Measurements from ENCODE around the gene DYRK1A. TPM values are rescaled to one million over a fixed set of nuclear protein-coding genes. Genes with fewer than 3 reads are reported as not detected.
A peak's percentile ranks its signal among the peaks of the same experiment; 100 is the strongest.

DYRK1A gene
- polyA plus RNA-seq, 3 donors from 2014 or later: 1.8 to 4.8 (median 4.0) TPM

- Mint-ChIP-seq H3K27ac (peak overlapping the region; percentile 15 to 83 (median 64)), H3K4me1 (peaks cover 92 to 100% of the 10 kb centered on the region in 2 donors), H3K4me3 (peak overlapping the region in 4 of 5 donors; percentile 19 to 50 (median 36)), H3K9me3 (peaks cover 4 to 9% (median 7%) of the 10 kb centered on the region in 6 donors), H3K36me3 (peaks cover 0 to 15% (median 11%) of the 10 kb centered on the region in 3 donors), H3K27me3 (ENCODE audit: low read depth in 3 of 3) (no peaks in the 10 kb centered on the region)
- no peak for DNase-seq
These were observed 35.8 kb downstream of the DYRK1A start for GRCh38 chr21:37402251-37402867.

GRCh38 chr21:37405629-37406028 lies 39.1 kb downstream of the DYRK1A start:
- Mint-ChIP-seq H3K4me3 (peak overlapping the region in 3 of 5 donors; percentile 7 to 50 (median 33)), H3K27ac (peak overlapping the region; percentile 16 to 74 (median 54)), H3K36me3 (peaks cover 0 to 18% (median 11%) of the 10 kb centered on the region in 3 donors), H3K9me3 (peaks cover 4 to 9% (median 7%) of the 10 kb centered on the region in 6 donors), H3K4me1 (peaks cover 89 to 99% of the 10 kb centered on the region in 2 donors), H3K27me3 (ENCODE audit: low read depth in 3 of 3) (peaks cover 0 to 9% (median 0%) of the 10 kb centered on the region in 3 donors)
- DNase-seq: no peak

- peaks cover 84 to 97% of the 10 kb centered on the region in 2 donors for H3K4me1 Mint-ChIP-seq
- H3K4me3 Mint-ChIP-seq: peak overlapping the region; percentile 19 to 74 (median 49)
- peaks cover 0 to 9% (median 2%) of the 10 kb centered on the region in 3 donors for H3K27me3 Mint-ChIP-seq (ENCODE audit: low read depth in 3 of 3)
- peak overlapping the region; percentile 36 to 80 (median 70) for H3K27ac Mint-ChIP-seq
- no peak for DNase-seq
- peaks cover 0 to 7% (median 3%) of the 10 kb centered on the region in 3 donors for H3K36me3 Mint-ChIP-seq
- peaks cover 0 to 2% (median 0%) of the 10 kb centered on the region in 6 donors for H3K9me3 Mint-ChIP-seq
These were observed 41.3 kb downstream of the DYRK1A start for GRCh38 chr21:37407719-37408420.

- Mint-ChIP-seq H3K9me3 (no peaks in the 10 kb centered on the region), H3K4me3 (peak overlapping the region; percentile 42 to 74 (median 61)), H3K36me3 (peaks cover 0 to 3% (median 0%) of the 10 kb centered on the region in 3 donors), H3K4me1 (peaks cover 82 to 97% of the 10 kb centered on the region in 2 donors), H3K27ac (peak overlapping the region; percentile 36 to 80 (median 76)), H3K27me3 (ENCODE audit: low read depth in 3 of 3) (peaks cover 0 to 9% (median 2%) of the 10 kb centered on the region in 3 donors)
- DNase-seq: no peak
These were observed 42.1 kb downstream of the DYRK1A start for GRCh38 chr21:37408464-37409193.

- peak overlapping the region in 3 of 6 donors; percentile 3 to 22 (median 11) for H3K27ac Mint-ChIP-seq
- H3K4me1 Mint-ChIP-seq: peaks cover 82 to 97% of the 10 kb centered on the region in 2 donors
- no peaks in the 10 kb centered on the region for H3K9me3 Mint-ChIP-seq
- peak overlapping the region in 2 of 5 donors; percentile 5 to 22 for H3K4me3 Mint-ChIP-seq
- H3K36me3 Mint-ChIP-seq: peaks cover 0 to 3% (median 0%) of the 10 kb centered on the region in 3 donors
- H3K27me3 Mint-ChIP-seq (ENCODE audit: low read depth in 3 of 3): peaks cover 0 to 9% (median 2%) of the 10 kb centered on the region in 3 donors
- no peak for DNase-seq
These were observed 44.1 kb downstream of the DYRK1A start for GRCh38 chr21:37410639-37411038.

GRCh38 chr21:37412603-37413360 lies 46.2 kb downstream of the DYRK1A start:
- Mint-ChIP-seq H3K27me3 (ENCODE audit: low read depth in 3 of 3) (peaks cover 0 to 9% (median 2%) of the 10 kb centered on the region in 3 donors), H3K9me3 (no peaks in the 10 kb centered on the region), H3K4me1 (peaks cover 77 to 94% of the 10 kb centered on the region in 2 donors), H3K36me3 (peaks cover 0 to 3% (median 0%) of the 10 kb centered on the region in 3 donors), H3K27ac (peak overlapping the region; percentile 0 to 69 (median 8)), H3K4me3 (peak overlapping the region in 2 of 5 donors; percentile 0 to 3)
- DNase-seq: no peak

GRCh38 chr21:37413553-37414291 lies 47.1 kb downstream of the DYRK1A start:
- DNase-seq: no peak
- peaks cover 0 to 3% (median 0%) of the 10 kb centered on the region in 3 donors for H3K36me3 Mint-ChIP-seq
- peak overlapping the region; percentile 4 to 79 (median 12) for H3K27ac Mint-ChIP-seq
- H3K27me3 Mint-ChIP-seq (ENCODE audit: low read depth in 3 of 3): peaks cover 0 to 9% (median 2%) of the 10 kb centered on the region in 3 donors
- no peaks in the 10 kb centered on the region for H3K9me3 Mint-ChIP-seq
- peaks cover 77 to 94% of the 10 kb centered on the region in 2 donors for H3K4me1 Mint-ChIP-seq
- no peak overlapping the region for H3K4me3 Mint-ChIP-seq

GRCh38 chr21:37414292-37415253 lies 48.0 kb downstream of the DYRK1A start:
- H3K27me3 Mint-ChIP-seq (ENCODE audit: low read depth in 3 of 3): peaks cover 0 to 6% (median 2%) of the 10 kb centered on the region in 3 donors
- peak overlapping the region in 1 of 5 donors; percentile 22 for H3K4me3 Mint-ChIP-seq
- H3K27ac Mint-ChIP-seq: peak overlapping the region; percentile 5 to 86 (median 67)
- peaks cover 78 to 95% of the 10 kb centered on the region in 2 donors for H3K4me1 Mint-ChIP-seq
- H3K36me3 Mint-ChIP-seq: peaks cover 0 to 3% (median 0%) of the 10 kb centered on the region in 3 donors
- no peak for DNase-seq
- H3K9me3 Mint-ChIP-seq: no peaks in the 10 kb centered on the region

- H3K4me1 Mint-ChIP-seq: peaks cover 81 to 97% of the 10 kb centered on the region in 2 donors
- H3K27me3 Mint-ChIP-seq (ENCODE audit: low read depth in 3 of 3): peaks cover 0 to 2% (median 2%) of the 10 kb centered on the region in 3 donors
- no peak for DNase-seq
- H3K27ac Mint-ChIP-seq: peak overlapping the region; percentile 5 to 79 (median 66)
- no peaks in the 10 kb centered on the region for H3K9me3 Mint-ChIP-seq
- H3K4me3 Mint-ChIP-seq: peak overlapping the region; percentile 24 to 48 (median 37)
- no peaks in the 10 kb centered on the region for H3K36me3 Mint-ChIP-seq
These were observed 49.4 kb downstream of the DYRK1A start for GRCh38 chr21:37415939-37416338.

- Mint-ChIP-seq H3K27me3 (ENCODE audit: low read depth in 3 of 3) (peaks cover 0 to 2% (median 2%) of the 10 kb centered on the region in 3 donors), H3K27ac (peak overlapping the region in 4 of 6 donors; percentile 5 to 55 (median 28)), H3K4me1 (peaks cover 77 to 96% of the 10 kb centered on the region in 2 donors), H3K9me3 (no peaks in the 10 kb centered on the region), H3K36me3 (no peaks in the 10 kb centered on the region), H3K4me3 (peak overlapping the region in 1 of 5 donors; percentile 5)
- DNase-seq: no peak
These were observed 50.3 kb downstream of the DYRK1A start for GRCh38 chr21:37416914-37417313.

GRCh38 chr21:37419228-37419906 lies 52.8 kb downstream of the DYRK1A start:
- Mint-ChIP-seq H3K4me3 (peak overlapping the region in 4 of 5 donors; percentile 54 to 79 (median 64)), H3K9me3 (no peaks in the 10 kb centered on the region), H3K27me3 (ENCODE audit: low read depth in 3 of 3) (peaks cover 0 to 2% (median 0%) of the 10 kb centered on the region in 3 donors), H3K4me1 (peaks cover 65 to 95% of the 10 kb centered on the region in 2 donors), H3K36me3 (peaks cover 0 to 4% (median 0%) of the 10 kb centered on the region in 3 donors), H3K27ac (peak overlapping the region; percentile 47 to 86 (median 77))
- no peak for DNase-seq
